GM21390 (cell line): Measurements from ENCODE around the gene MGST2.

Experiments used
- ATAC-seq: cut with Tn5 transposase; IDR thresholded peaks from one replicate; pipeline ENCODE4 v1.9.1; 2021; ENCODE audit not compliant: unreplicated experiment

Gene MGST2

DNA sequence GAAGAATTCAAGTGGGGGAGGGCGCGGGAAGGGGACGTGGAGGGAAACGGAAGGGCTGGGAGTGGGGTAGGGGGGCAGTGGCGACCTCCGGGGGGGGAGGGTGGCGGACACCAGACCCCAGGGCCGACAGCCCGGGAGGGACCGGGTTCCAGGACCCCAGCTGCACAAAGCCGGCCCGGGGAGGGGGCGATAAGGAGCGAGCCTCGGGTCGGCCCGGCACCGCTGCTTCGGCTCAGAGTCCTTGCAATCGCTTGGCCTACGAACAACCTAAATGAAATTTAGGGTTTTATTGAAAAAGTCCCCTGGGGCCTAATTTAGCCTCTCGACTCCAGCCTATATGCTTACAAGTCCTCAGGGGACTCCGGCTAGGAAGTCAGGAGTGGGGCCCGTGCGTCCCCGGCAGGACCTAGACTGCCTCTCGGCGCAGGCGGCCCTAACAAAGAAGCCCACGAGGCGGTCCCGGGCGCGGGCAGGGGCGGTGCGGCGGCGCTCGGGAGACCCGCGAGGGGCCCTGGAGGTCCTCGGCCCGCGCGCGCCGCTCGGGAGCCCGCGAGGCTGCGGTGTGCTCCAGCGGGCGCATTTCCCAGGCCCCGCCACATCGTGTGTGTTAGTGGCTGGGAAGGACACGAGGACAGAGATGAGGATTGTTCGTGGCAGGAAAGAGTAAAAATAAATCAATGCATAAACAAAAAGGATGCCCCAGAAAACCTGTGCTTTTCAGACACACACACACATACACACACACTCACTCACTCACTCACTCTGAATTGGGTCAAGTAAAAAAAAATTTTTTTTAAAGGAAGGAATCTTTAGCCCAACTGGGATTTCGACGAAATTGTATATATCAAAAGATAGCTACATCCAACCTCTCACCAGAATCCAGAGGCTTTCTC lies 70.0 kb downstream of the MGST2 start:
- no peak for ATAC-seq

DNA sequence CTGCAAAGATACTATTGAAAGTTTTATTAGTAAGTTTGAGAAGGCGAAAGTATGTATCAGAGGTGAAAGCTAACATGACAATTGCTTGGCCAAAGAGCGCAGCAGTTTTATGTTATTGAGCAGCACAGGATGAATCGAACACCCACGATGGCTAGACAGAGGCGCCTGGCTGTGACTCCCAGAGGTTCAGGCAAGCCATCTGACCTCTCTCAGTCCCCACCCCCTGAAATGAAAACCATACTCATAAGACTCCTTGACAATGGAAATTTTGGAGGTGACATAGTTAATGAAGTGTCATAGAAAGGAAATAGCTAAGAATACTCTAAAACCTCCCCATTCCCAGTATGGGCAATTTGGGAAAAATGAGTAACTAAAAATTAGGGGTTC lies 70.6 kb downstream of the MGST2 start:
- ATAC-seq, result no peak

DNA sequence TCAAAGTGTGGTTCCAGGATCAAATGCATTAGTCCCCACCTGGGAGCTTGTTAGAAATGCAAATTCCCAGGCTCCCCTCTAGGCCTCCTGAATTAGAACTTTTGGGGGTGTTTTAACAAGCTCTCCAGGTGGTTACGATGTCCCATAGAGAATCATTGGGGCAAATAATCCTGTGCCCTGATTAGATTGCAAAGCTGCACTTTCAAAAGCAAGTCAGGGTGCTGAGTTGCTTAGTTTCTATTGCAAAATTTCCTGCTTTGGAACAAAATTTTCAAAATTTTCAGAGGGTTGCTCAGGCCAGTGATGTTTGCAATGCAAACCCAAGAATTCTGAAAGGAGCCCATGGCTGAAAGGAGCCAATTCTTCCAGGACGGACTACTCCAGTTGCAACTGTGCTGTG lies 71.0 kb downstream of the MGST2 start:
- no peak for ATAC-seq

DNA sequence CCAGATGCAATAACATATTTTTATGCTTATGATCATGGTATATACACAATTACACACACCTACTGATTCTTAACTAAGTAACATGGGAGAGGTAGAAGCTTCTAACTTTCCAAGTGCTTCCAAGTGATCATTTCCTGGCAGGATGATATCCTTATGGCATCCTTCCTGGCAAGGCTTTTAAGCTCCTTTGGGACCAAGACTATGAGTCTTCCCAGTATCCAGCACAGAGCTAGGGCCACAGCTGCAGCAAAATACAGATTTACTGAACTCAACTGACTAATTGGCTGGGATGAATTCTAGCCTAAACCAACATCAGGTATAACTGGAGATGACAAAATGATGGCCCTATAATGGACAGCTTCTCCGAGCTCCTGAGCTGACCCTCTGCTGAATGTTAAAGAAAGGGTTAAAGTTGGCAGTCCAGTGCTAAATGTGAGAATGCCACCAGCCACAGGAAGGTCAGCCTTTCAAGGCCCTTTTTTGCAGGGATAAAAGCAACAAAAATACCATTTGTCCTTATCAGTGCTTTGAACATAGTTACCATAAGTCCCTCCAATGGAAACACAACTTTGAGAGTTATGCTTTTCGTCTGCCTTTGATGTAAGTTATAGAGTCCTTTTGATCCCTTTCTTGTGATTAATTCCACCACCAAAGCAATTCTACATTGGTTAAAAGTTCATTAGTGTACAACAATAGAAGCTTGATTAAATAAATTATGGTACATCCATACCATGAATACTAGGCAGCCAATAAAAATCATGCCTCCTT lies 73.4 kb downstream of the MGST2 start:
- ATAC-seq, result no peak

DNA sequence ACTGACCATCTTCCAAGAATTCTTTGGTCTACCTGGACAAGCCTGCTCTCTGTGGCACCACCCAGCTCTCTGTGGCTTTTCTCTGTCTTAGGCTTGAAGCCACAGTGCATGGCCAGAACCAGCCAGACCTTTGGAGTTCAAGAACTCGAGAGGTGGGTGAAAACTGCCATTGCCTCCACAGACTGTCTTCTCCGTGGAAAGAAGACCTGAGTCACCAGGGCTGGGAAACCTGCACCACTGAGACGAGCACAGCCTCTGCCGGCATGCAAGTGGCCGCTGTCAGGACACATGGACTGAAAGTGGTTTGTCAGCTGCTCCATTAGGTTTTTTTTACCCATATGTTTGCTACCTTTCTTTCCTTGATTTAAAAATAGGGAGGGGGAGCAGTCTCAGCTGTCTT lies 74.5 kb downstream of the MGST2 start:
- ATAC-seq, result no peak

DNA sequence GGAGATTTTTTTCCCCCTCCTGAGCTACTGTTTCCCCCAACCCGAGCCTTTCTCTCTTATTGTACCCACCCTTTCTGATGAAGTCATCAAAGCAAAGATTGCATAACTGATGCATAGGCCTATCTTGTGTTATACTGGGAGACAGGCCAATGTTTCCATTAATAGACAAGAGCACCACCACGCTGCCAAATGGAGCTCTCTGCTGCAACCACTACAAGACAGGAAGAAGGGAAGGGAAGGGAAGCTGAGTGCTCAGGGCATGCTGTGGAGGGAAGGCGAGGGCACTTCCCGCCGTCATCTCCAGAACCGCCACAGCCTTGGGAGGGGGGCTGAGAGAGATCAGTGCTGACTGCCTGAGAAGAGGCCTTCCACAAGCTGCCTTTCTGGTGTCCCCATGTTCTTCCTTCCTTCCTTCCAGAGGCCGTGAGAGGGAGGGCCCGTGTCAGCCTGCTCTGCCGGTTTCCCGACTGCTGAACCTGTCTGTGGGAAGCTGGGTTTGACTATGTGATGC lies 75.0 kb downstream of the MGST2 start:
- ATAC-seq, result no peak

DNA sequence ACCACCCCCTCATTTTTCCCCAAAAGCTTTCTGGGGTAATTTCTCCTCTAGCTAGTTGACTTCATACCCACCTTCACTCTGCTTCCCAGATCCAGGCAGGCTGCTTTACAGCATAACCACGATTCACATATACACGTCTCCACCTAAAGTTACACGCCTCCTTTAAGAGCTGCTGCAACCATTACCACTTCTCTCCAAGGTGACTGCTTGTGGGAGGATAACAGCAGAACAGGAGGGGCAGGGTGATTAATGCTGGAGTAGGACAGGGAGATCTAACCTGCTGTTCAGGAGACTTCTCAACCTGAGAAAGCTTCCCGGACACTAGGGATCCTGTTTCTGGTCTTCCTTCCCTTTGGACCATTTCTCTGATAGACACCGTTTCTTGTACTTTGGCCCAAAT lies 77.4 kb downstream of the MGST2 start:
- ATAC-seq, result no peak

DNA sequence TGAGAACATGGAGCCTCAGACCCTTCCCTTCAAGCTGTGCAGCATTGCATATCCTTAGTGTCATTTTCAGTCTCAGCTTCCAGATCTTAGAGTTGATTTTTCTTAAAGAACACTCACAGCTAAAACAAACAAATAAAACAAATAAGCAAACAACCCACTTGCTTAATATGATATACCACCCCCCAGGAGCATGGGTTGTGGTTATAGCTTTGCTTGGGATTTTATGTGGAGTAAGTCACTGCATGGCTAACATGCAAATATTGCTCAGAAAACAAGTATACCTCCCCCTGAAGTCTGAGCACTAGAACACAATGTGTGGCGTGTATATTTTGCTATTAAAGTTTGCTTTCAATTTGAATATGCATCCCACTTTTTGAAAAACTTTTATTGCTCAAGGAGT lies 78.6 kb downstream of the MGST2 start:
- no peak for ATAC-seq

DNA sequence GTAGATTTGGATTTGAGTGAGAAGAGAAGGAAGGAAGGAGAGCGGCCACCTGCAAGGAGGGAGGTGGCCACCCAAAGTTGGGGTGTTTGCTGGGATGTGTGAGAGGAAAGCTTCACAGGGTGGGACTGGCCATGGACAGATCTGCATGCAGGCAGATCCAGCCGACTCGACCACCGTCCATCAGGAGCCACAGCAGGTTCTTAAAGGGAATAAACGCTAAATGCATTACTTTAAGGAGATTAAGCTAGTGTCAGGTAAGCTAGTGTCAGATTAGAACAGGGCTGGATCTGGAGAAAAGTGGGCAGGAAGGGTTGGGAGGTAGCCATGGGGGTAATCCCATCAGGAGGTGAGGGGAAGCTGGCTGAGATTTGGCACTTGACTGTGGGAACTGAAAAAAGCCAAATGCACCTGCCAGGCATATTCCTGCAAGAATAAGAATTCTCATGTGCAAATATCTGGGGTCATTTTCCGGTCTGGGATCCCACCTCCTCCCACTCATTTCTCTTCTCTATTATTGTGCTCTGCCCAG lies 79.6 kb downstream of the MGST2 start:
- no peak for ATAC-seq

DNA sequence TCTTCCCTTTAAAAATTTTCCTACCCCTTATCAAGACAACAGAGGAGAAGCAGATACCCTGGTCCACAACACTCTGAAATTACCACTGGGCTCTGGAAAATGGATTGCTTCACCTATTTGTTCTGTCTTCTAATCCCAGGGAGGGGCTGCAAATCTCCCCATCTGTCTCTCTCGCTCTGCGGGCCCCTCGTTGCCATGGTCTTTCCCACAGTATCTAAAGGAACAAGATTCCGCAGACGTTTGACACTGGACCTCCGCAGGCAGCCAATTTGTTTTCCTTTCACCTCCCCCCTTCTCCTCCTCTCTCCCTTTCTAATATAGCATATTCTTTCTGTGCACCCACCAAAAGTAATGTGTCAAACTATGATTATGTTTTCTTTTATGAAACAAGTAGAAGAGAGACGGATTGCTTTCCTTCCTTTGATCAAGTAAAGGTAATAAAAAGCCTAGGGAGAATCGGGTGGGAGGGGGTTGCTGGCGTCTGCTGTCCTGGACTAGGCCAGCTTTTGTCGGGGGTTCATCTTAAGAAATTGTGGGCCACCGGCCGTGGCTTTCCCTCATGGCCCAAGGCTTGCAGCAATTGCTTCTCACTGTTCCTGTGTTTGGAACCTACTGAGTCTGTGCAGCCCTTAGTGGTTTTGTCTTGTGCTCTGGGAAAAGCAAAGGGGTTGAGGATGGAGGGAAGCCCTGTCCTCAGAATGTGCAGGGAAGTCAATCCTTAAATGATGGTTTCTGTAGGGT lies 81.0 kb downstream of the MGST2 start:
- no peak for ATAC-seq

DNA sequence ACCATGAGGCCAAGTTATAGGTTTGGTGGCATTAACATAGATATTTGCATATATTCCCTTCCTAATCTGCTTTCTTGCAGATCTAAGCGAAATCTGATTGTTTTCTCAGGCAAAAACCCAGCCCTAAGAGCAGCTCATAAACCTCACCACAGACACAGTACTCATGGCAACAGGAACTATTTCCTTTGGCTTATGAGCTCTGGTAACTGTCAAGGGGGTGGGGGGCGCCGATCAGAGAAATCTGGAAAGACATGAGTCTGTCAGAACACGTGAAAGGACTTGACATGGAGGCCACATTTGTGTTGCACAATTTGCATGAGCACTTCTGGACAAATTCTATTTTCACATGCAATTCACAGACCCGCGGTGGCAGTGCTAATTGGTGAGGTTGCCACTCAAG lies 83.7 kb downstream of the MGST2 start:
- ATAC-seq, result no peak

DNA sequence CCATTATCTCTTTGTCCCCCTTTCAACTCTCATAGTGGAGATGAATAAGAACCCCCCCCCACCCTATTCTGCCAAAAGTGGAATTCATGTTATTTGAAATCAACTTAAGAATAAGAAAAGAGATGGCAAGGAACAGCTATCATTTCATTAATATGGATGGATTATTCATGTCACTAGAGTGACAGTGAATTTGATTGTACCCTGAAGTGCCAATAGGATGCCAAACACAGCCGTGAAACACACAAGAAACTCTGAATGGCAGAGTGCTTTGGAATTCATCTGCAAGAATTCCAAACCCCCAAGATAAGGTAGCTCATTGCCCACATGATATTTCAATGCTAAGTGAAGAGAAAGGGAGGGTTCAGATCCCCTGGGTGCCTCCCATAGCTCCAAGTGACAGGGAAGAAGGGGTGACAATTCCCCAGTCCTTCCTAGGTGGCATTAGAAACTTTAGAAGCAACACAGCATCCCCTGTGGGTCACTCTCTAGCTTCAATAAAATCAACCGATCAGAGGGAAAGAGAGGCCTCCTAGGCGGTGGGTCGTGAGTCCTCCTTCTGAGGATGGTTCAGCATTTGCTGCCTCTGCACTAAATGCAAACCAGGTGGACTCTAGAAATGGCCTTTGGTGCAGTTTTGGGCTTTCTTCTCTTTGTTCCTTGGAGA lies 84.3 kb downstream of the MGST2 start:
- ATAC-seq, result no peak

DNA sequence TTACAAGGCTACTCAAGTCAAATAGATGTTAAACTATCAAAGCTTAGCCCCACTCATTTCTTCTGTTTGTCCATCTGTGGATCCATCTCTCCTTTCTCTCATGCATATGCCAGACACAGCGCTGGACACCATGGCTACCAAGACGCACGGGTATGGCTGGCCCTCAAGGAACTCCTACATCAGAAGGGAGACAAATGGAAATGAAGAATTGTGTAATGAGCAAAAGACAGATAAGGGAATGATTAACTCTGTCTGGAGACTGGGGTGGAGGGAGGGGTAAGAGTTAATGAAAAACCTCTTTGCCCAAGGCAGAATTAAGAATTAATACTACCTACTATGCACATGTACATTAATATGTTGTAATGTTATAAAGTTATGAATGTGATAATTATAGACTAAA lies 88.1 kb downstream of the MGST2 start:
- no peak for ATAC-seq
